ENCODE results near the gene GLTPD2.
A peak's percentile ranks its signal among the peaks of the same experiment; 100 is the strongest.

GLTPD2 gene

GRCh38 chr17:4788807-4789700 is at the start of gene GLTPD2:
GLTPD2 (plus strand) TSS chr17:4788964; CDS start chr17:4789012, 48 bp downstream.
- DNase-seq: no peak

DNA sequence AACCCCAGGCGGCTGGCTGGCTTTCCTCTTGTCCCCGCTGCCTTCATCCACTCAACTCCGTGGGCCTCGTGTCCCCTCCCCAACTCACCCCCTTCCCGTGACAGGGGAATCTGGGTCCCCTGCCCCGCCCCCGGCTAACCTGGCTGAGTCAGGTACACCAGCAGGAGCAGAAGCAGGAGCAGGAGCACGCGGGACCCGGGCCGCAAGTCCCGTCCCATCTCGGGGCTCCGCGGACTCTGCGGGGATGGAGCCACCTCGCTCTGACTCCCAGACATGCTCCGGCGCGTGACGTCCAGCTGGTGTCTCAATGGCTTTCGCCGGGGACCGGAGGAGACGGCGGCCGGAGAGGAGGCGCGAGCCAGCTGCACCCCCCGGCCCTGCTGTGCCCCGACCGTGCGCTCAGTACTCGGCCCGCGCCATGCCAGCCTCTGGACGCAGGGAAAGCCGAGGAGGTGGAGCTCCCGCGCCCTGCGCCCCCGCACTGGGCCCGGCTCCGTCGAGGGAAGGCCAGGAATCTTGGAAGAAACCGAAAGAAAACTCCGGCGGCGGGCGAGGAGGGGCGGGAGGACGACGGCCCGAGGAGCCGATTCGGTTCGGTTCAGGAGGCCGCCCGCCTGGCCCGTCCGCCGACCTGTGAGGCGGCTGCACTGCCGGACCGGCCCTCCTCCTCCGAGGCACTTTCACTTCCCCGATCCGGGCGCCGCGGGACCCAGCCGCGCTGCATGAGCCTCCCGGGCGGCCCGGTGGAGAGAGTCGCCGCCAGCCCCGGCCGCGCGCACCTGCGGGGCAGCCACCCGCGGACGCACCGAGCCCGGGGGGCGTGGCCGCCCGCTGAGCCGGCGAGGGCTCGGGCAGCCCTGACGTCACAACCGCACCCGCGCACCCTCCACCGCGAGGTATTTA is 49.4 kb upstream of the GLTPD2 start, which contains the start of the genes CXCL16 and ZMYND15:
CXCL16 (minus strand) TSS at position 807 of the 903 bp plus-strand sequence; CDS start at position 218, 589 bp downstream.
ZMYND15 (plus strand) TSS at position 712 of the 903 bp plus-strand sequence. CDS start 716 bp downstream, outside the sequence.
- DNase-seq: no peak

GRCh38 chr17:4740025-4740351 is 48.8 kb upstream of the GLTPD2 start:
- no peak for DNase-seq

GRCh38 chr17:4740584-4740983 is 48.2 kb upstream of the GLTPD2 start:
- DNase-seq: no peak

- DNase-seq: no peak
Measured at GRCh38 chr17:4741544-4741943, 47.2 kb upstream of the GLTPD2 start.

- no peak for DNase-seq
Measured at GRCh38 chr17:4742133-4742532, 46.6 kb upstream of the GLTPD2 start.

DNA sequence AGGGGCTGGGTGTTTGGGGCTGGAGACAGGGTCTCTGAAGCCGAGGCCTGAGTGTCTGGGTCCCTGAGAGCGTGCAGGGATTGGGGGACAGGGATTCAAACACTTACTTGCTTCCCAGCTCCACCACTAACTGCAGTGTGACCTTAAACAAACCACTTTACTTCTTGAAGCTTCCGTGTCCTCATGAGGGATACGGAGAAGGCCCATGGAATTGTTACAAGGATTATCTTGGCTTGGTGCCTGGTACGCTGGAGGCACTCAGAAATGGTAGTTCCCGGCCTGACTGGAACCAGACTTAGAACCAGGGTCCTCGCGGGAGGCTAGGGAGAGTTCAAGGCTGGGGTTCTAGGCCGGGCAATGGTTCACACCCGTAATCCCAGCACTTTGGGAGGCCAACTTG is 46.1 kb upstream of the GLTPD2 start:
- DNase-seq: no peak

- DNase-seq: no peak
Measured at GRCh38 chr17:4743216-4743615, 45.5 kb upstream of the GLTPD2 start.

DNA sequence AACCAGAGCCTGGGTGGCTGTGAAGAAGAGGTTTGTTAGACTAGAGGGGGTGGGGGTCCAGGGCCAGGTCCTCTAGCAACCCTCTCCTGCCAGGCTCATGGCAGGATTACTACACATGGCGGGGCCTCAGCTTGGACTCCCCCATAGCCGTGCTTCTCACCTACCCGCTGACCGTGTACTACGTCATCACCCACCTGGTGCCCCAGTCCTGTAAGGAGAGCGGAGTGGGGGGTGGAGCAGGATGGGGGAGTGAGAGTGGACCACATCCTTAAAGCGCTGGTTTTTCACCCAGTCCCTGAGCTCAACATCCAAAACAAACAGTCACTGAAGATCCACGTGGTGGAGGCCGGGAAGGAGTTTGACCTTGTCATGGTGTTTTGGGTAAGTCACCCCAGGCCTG is 44.9 kb upstream of the GLTPD2 start:
- DNase-seq: no peak

DNA sequence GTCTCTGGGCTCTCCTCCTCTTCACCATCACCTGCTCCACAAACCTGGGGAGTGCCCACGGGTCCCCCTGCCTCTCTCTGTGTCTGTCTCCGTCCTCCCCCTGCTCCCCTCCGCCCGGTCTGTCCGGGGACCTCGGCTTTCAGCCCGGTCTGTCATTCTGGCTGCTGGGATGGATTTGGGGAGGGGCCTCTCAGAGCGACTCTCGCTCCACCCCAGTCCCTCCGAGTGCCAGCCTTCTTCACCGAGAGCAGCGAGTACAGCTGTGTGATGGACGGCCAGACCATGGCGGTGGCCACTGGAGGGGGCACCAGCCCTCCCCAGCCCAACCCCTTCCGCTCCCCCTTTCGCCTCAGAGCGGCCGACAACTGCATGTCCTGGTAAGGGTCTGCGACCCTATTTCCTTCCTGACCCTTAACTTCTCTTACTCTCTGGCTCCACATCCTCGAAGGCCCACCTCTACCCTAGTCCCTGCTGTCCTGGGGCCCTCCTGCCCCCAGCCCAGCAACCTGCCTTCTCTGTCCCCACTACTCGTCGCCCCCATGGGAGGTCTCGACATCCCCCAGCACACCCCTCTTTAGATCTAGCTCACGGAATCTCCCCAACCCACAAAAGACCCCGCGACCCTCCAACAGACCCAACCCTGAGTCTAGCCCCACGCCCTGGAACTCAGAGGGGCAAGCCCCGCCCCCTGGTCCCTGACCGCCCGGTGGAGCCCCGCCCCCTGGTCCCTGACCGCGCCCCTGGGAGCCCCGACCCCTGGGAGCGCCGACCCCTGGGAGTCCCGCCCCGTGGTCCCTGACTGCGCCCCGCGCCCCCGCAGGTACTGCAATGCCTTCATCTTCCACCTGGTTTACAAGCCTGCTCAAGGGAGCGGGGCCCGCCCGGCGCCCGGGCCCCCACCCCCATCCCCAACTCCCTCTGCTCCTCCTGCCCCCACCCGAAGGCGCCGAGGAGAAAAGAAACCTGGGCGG is 43.5 kb upstream of the GLTPD2 start:
- DNase-seq: no peak

- DNase-seq: no peak
Measured at GRCh38 chr17:4747847-4748246, 40.9 kb upstream of the GLTPD2 start.

DNA sequence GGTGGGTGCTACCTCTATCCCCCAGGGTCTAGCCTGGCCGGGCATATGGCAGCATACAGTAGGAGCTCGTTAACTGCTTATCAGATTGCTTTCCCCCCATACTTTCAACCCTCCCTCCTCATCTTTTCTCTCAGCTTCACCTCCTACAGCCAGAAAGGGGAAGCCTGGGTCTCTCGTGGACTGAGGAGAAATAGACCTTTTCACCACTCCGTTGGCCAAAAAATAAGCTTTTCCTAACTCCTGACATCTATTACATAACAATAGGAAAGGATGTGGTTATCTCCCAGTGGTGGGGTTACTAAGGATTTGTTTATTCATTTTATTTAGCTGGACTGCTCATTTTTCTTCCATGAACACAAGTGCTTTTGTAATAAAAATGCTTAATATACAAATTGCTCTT is 40.1 kb upstream of the GLTPD2 start:
- no peak for DNase-seq

DNA sequence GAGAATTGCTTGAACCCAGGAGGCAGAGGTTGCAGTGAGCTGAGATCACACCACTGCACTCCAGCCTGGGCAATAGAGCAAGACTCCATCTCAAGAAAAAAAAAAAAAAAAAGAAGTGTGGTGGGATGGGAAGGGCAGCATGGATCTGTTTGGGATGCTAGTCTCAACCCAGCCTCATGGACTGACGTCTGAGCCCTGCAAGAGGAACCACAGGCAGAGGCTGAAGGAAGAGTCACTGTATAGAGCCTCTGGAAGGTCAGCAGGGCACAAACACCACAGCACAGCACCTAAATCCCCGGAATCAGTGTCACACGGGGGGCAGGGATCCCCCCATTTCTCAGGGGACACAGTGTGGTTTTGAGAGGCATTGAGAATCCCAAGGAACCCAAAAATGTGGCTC is 38.2 kb upstream of the GLTPD2 start:
- DNase-seq: no peak

DNA sequence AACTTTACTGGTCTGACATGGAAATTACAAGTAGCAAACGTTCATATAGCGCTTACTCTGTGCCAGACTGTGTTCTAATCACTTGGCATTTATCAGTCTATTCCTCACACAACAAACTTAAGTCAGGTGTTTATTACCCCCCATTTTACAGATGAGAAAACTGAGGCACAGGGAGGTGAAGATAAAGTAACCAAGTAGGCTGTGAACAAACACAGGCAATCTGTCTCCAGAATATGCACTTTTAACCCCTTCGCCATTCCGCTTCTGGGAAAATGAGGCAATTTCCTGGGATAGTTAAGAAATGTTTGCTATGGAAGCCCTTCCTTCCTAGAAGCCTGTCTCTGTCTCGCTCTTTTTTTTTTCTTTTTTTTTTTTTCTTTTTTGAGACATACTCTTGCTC is 36.8 kb upstream of the GLTPD2 start:
- no peak for DNase-seq

GRCh38 chr17:4753392-4753791 is 35.4 kb upstream of the GLTPD2 start:
- DNase-seq: no peak

DNA sequence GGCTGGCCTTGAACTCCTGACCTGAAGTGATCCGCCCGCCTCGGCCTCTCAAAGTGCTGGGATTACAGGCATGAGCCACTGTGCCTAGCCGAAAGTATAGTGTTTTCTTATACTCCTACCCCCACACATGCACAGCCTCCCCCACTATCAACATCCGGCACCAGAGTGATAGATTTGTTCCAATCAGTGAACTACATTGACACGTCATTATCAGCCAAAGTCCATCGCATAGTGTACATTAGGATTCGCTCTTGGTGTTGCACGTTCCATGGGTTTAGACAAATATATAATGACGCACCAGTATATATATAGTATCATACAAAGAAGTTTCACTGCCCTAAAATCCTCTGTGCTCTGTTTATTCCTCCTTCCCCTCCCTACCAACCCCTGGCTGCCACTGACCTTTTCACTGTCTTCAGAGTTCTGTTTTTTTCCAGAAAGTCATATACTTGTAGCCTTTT is 29.0 kb upstream of the GLTPD2 start:
- DNase-seq: no peak

- DNase-seq: no peak
Measured at GRCh38 chr17:4764595-4764994, 24.2 kb upstream of the GLTPD2 start.

GRCh38 chr17:4766201-4766600 is 22.6 kb upstream of the GLTPD2 start:
- no peak for DNase-seq

GRCh38 chr17:4766723-4767122 is 22.0 kb upstream of the GLTPD2 start:
- DNase-seq: no peak

DNA sequence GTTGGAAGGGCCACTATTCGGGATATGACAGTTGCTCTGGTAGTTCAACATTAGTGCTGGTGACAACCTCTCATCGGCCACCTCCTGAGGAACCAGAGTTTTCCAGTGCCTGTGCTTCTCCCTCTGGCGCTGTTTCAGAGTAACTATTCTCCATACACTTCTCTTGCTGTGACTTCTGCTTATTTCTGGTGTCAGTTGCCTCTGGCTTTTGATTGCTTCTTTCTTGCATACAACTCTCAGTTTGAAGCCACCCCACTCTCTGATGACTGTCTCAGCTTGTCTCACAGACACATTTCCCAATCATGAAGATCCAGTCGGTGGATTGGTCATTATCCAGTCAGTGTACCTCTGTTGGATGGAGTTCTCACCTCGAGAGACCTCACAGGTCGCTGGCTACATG is 20.5 kb upstream of the GLTPD2 start:
- no peak for DNase-seq

DNA sequence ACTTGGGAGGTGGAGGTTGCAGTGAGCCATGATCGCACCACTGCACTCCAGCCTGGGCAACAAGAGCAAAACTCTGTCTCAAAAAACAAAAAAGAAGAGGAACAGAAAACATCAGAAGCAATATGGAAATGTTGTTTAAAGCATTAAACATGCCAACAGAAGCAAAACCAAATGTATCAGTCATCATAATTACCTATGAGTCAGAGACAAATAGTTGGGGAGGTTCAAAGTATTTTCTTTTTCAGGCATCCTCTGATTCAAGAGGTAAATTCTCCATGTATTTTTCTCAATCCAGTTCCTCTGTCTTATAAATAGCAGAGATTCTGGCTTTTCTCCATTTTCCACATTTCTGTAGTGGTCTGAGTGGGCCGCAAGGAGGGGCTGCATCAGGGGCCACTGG is 19.1 kb upstream of the GLTPD2 start:
- no peak for DNase-seq

DNA sequence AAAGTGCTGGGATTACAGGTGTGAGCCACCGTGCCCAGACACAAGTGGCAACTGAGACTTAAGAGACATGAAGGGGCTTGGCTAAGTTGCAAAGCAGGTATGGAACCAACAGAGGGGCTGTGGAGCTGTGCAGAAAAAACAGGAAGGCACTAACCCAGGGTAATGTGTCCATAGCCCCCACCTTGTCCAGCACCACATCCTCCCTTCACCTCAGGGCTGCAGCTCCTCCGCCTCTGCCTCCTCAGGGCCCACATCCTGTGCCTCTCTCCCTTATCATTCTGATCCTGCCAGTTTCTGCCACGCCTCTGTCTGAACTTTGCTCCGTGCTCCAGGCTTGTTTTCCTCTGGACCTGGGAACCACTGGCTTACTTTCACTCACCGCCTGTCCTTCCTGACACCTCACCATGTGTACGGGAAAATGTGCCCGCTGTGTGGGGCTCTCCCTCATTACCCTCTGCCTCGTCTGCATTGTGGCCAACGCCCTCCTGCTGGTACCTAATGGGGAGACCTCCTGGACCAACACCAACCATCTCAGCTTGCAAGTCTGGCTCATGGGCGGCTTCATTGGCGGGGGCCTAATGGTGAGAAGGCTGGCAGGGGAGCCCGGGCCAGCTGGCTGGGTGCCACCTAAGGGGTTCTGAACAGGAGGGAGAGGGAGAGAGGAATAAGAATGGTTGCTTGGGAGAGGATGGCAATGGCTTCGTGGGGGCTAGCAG is 17.1 kb upstream of the GLTPD2 start, which contains the start of gene TM4SF5:
TM4SF5 (plus strand) TSS at position 368 of the 716 bp plus-strand sequence; CDS start at position 405, 37 bp downstream.
- peak; percentile 68 for DNase-seq
